Vagina (tissue), 2 donors: ENCODE measurements around the gene UTRN.

ENCODE experiments used
- POLR2A ChIP-seq, 2 donors: fragments of 450-650 bp; IDR thresholded peaks; one replicate each; pipeline ENCODE4 v1.6.1; 2017; ENCODE audit warnings: antibody characterized with exemption in 2 of 2, mild to moderate bottlenecking in 2 of 2, moderate library complexity in 2 of 2
- TF ChIP-seq, protein P1 (sequence below), 3 experiments: fragments of 450-650 bp in 2 of 3; fragments of 200-600 bp in 1 of 3; sonication (generic) in 1 of 3; IDR thresholded peaks; one replicate each; pipeline ENCODE4 v1.5.1; 2017 to 2019; ENCODE audit warnings: antibody characterized with exemption in 3 of 3, mild to moderate bottlenecking in 2 of 3, moderate library complexity in 2 of 3

DNA sequence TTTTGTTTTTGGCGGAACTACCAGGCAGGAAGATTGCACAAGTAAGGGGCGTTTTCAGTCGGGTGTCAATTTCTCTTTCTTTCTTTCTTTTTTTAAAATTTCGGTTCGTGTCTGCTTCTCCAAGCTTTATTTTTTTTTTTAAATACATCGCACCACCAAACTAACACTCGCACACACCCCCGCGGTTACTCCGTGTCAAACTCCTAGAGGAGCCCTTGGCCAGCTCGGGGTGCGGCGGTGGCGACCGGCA is 338 bp downstream of the UTRN start:
- TF ChIP-seq POLR2A (IDR thresholded peaks at IDR 0.05) = no peak
- TF ChIP-seq, protein P1, sequence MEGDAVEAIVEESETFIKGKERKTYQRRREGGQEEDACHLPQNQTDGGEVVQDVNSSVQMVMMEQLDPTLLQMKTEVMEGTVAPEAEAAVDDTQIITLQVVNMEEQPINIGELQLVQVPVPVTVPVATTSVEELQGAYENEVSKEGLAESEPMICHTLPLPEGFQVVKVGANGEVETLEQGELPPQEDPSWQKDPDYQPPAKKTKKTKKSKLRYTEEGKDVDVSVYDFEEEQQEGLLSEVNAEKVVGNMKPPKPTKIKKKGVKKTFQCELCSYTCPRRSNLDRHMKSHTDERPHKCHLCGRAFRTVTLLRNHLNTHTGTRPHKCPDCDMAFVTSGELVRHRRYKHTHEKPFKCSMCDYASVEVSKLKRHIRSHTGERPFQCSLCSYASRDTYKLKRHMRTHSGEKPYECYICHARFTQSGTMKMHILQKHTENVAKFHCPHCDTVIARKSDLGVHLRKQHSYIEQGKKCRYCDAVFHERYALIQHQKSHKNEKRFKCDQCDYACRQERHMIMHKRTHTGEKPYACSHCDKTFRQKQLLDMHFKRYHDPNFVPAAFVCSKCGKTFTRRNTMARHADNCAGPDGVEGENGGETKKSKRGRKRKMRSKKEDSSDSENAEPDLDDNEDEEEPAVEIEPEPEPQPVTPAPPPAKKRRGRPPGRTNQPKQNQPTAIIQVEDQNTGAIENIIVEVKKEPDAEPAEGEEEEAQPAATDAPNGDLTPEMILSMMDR (IDR thresholded peaks at IDR 0.05) = no peak
